ENCODE measurements around the gene GIT2. TPM values are rescaled to one million over a fixed set of nuclear protein-coding genes. Genes with fewer than 3 reads are reported as not detected.
A peak's percentile ranks its signal among the peaks of the same experiment; 100 is the strongest.

Gene GIT2
- total and polyA plus RNA-seq, 2 of the 13 experiments (the other 11 are each of a cell fraction or from before 2014, with no cell fraction given) = 18.4 to 19.8 TPM

GRCh38 chr12:109952160-109952858 is 43.9 kb downstream of the GIT2 start (continued):
- TF ChIP-seq PATZ1 (CRISPR knock-in tag; IDR thresholded peaks at IDR 0.05) (no peak), FOSL1 (CRISPR knock-in tag; IDR thresholded peaks at IDR 0.05; ENCODE audit: borderline replicate concordance) (no peak), AHR (CRISPR knock-in tag; IDR thresholded peaks at IDR 0.05) (no peak), FOXO1 (CRISPR knock-in tag; IDR thresholded peaks at IDR 0.05) (no peak), ZNF282 (IDR thresholded peaks at IDR 0.05; ENCODE audit: partially characterized antibody) (no peak), ISL2 (CRISPR knock-in tag; IDR thresholded peaks at IDR 0.05) (no peak)

- Histone ChIP-seq H3K27me3 (ENCODE audit: control insufficient read depth in 1 of 2, insufficient read depth in 2 of 2, low read length in 2 of 2) (no peaks in the 10 kb centered on the region), H3K79me2 (ENCODE audit: insufficient read depth, low read length) (no peaks in the 10 kb centered on the region), H3K4me1 (ENCODE audit: insufficient read depth, low read length) (peaks cover 49% of the 10 kb centered on the region), H4K20me1 (ENCODE audit: insufficient read depth, low read length) (no peaks in the 10 kb centered on the region), H3K9me3 (ENCODE audit: low read length) (no peaks in the 10 kb centered on the region), H2AFZ (ENCODE audit: low read length) (no peak overlapping the region), H3K36me3 (replicated peaks in 1 of 2; ENCODE audit: control insufficient read depth in 1 of 2, insufficient read depth in 2 of 2, low read length in 2 of 2) (peaks cover 12 to 41% of the 10 kb centered on the region in 2 experiments), H3K4me3 (replicated peaks in 1 of 3; ENCODE audit: insufficient read depth in 1 of 3, low read depth in 2 of 3, low read length in 3 of 3) (no peak overlapping the region), H3K4me2 (ENCODE audit: low read depth, low read length) (no peak overlapping the region), H3K27ac (ENCODE audit: extremely low read length, insufficient read depth, low read length) (no peak overlapping the region), H3K9ac (ENCODE audit: insufficient read depth, low read depth, low read length) (no peak overlapping the region)
- in situ Hi-C loops (cut with HindIII; ENCODE audit: extremely low pct_ligation_motif_present, low pct_unique_long_range_greater_than_20kb) (no loop called here), intact Hi-C loops (cut with micrococcal nuclease; ENCODE audit: unreplicated experiment) (no loop called here)
- 95% methylated on average over 7 of the region's 7 CpGs for WGBS (ENCODE audit: low lambda C conversion rate)
- POLR2A ChIA-PET = interaction anchor here (0.6 kb wide), 1 partner anchor 321 kb away, joined by 3 read pairs; no protein-coding TSS in a partner anchor
- no peak for FAIRE-seq
- no TSS peak for BruUV-seq (replicated peaks)
- peak; percentile 58 for TF ChIP-seq TEAD3 (CRISPR knock-in tag; optimal IDR thresholded peaks at IDR 0.05; ENCODE audit: borderline replicate concordance)
- TF ChIP-seq PPARG (CRISPR knock-in tag; conservative IDR thresholded peaks at IDR 0.05) = 0 out of 2 replicates have a peak, but pooled peaks have one; percentile 13
- TF ChIP-seq ZNF232 (CRISPR knock-in tag; IDR thresholded peaks at IDR 0.05; ENCODE audit: borderline replicate concordance) = no peak
- TF ChIP-seq ZNF687 (CRISPR knock-in tag; IDR thresholded peaks at IDR 0.05) = 0 out of 2 replicates have a peak, but pooled peaks have one; percentile 27
- no peak for TF ChIP-seq HNRNPLL (IDR thresholded peaks at IDR 0.05; ENCODE audit: low read depth, low read length, poor library complexity, severe bottlenecking)
- no peak for TF ChIP-seq HDAC6 (IDR thresholded peaks at IDR 0.05; ENCODE audit: low read depth, low read length)
- TF ChIP-seq REL (CRISPR knock-in tag; conservative IDR thresholded peaks at IDR 0.05) = no peak
- no peak for TF ChIP-seq ZBTB14 (CRISPR knock-in tag; IDR thresholded peaks at IDR 0.05)
- TF ChIP-seq MTA3 (CRISPR knock-in tag; IDR thresholded peaks at IDR 0.05) = no peak
- no peak for DNase-seq (ENCODE audit: low spot score)
- CTCF ChIA-PET (ENCODE audit: low intra/inter-chr PET ratio, low total read pairs) = no interaction called here
- no peak for ATAC-seq
These were observed 44.4 kb downstream of the GIT2 start for GRCh38 chr12:109951751-109952150.

Data from HepG2 (cell line).